Stimulated activated naive CD4-positive, alpha-beta T cell (primary cell): ENCODE data around the gene BBS7.

ENCODE experiments used
- DNase-seq, 6 experiments: peaks; one replicate each; lab custom pipeline; 2025; lab: John Stamatoyannopoulos, UW

BBS7 gene

DNA sequence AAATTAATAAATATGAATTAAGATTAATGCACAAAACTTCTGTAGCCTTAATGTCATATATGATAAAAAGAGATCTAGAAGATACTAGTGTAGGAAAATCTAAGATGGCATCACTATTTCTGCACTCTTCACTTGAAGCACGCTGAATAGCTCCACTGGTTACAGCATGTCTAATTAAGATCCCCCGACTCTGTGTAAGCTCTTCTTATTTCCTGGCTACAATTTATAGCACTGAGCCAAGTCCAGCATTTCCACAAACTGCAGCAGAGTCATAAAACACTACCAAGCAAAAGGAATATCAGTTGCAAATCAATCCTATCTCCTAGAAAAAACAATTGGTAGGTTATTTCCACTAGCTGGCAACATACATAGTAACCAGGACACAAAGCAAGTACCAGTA lies 45.3 kb downstream of the BBS7 start:
- DNase-seq: no peak

DNA sequence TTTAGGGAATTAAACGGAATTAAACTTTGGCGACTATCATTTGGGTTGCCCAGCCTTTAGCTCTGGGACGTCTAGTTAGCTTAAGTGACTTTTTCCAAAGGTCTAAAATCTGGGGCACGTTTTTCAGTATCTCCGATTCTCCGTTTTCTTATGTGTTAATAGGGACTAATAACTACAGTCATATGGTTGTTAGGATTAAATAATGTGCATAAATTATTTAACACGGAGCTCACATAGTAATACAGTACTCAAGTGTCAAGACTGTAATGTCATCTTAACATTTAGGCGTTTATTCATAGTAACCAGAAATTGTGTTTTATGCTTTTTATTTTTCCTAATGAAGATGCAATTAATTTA lies 46.1 kb downstream of the BBS7 start:
- no peak for DNase-seq

GRCh38 chr4:121823505-121824170 lies 46.6 kb downstream of the BBS7 start, which contains the start of gene CCNA2:
Gene CCNA2, minus strand, starts transcription at chr4:121823883. Its CDS starts 255 bp downstream, at chr4:121823628.
- peak; percentile 91 to 94 (median 92) for DNase-seq

- peak in 2 of 6 experiments; percentile 5 to 29 for DNase-seq
Observed at GRCh38 chr4:121822796-121823504, 47.3 kb downstream of the BBS7 start.

GRCh38 chr4:121822047-121822446 lies 48.2 kb downstream of the BBS7 start:
- no peak for DNase-seq

DNA sequence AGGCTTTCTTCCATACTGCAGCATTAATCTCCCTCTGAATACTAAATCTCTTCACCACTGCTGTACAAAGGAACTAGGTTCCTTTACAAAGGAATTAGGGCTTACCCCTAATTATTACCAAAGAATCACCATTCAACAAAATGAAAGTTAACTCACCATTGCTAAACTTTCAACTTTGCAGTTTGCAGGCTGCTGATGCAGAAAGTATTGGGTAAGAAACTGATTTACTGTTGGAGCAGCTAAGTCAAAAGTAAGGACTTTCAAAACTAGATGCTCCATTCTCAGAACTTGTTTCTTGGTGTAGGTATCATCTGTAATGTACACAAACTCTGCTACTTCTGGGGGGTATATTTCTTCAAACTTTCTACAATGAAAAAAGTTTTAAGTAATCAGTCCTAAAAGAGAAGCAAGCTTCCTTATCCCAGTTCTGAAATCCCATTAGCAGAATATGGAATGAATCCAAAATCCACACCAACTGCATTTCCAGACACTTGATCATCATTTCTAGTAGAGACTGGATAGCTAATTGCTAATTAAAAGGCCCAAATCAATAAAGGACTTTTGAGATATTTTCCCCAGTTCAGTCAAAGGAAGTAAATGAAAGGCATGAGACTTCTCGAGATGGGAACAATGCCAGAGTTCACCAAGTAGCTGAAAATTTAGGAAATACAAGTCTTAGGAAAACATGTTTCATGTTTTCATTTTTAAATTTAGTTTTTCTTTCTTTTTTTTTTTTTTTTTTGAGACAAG lies 50.9 kb downstream of the BBS7 start:
- no peak for DNase-seq

- no peak for DNase-seq
Observed at GRCh38 chr4:121818215-121818614, 52.1 kb downstream of the BBS7 start.

DNA sequence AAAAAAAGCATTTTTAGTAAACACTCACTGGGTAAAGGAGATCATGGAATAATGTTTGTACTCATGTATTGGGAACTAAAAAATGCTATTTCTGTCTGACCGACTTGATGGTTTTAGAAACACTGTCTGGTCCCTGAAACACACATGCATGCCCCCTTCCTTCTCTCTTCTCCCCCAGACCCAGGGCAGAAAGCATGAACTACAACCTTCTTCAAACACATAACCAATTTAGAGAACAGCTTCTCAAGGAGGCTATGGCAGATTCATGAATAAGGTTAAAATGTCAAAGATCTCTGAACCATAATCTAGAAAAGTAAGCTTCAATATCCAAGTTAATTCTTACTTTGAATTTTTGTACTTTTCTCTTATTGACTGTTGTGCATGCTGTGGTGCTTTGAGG lies 52.6 kb downstream of the BBS7 start:
- no peak for DNase-seq

DNA sequence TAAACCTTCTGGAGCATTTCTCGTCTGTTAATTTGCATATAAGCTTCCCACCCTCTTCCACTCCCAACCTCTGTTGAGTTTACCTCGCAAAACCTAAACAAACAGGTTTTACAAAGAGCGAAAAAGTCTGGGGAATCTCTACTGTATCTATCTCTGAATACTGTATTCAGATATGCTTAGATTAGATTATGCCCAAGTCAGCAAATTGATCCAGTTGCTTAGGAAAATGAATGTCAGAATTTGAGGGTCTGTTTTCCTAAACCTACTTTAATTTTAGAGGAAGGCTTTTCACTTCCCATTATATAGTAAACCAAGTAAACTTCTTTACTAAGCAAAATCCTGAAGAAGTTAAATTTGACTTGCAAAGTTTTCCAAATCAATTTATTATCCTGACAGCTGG lies 53.3 kb downstream of the BBS7 start:
- DNase-seq: no peak

DNA sequence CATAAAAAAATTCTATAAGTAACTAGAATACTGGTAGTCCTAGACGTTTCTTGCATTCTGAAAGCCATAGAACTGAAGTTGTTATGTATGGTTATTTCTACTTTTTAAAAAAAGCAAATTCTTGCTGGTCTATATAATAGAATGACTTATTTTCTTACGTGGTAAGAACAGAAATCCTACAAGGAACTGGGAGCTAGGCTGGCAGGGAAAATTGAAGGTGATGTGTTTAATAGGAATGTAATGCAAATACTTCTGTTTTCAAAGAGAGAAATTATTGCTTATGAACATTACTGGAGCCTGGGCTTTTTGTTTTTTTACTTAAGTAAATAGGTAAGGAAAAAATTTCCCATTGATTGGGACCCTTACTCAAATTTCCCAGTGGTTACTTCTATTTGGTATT lies 55.5 kb downstream of the BBS7 start:
- DNase-seq: no peak

- no peak for DNase-seq
Observed at GRCh38 chr4:121811122-121811521, 59.2 kb downstream of the BBS7 start.

GRCh38 chr4:121806411-121806810 lies 63.9 kb downstream of the BBS7 start:
- DNase-seq: no peak

- no peak for DNase-seq
Observed at GRCh38 chr4:121801715-121802075, 68.6 kb downstream of the BBS7 start.

DNA sequence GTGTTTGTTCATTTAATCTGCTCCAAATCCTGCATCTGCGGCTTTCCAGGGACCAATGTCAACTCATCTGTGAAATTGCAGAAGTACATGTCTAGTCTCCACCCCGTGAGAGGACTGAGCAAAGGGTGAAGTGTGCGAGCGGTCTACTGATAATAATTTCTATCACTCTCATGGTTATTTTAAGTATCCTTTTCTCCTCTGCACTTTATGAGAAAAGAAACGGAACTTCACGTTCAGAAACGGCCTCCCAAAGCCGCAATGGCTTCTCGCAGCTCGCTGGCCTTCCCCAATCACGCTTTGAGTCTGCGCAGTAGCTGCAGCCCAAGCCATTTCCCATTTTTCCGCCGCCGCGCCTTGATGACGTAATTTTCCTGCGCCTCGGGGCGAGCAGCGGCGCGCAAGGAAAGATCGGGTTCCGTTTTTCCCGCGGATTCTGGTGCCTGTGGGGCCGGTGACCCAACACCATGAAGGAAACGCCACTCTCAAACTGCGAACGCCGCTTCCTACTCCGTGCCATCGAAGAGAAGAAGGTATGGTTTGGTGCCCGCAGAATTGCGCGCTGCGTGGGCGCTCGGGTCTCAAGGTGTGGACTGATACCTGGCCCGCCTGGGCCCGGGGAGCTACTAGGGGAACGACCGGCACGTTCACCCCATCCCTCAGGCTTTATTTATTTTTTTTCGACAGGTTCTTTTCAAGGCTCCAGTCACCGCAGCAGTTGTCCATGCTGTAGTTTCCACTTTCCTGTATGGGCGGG lies 69.1 kb downstream of the BBS7 start, which contains the start of gene EXOSC9:
Gene EXOSC9, plus strand, starts transcription at position 363 of the 754 bp plus-strand sequence. Its CDS starts 102 bp downstream, at position 465.
- DNase-seq: peak; percentile 85 to 95 (median 91)

GRCh38 chr4:121800638-121800960 lies 69.7 kb downstream of the BBS7 start:
- no peak for DNase-seq

- peak in 1 of 6 experiments; percentile 23 for DNase-seq
Observed at GRCh38 chr4:121799867-121800501, 70.3 kb downstream of the BBS7 start.

DNA sequence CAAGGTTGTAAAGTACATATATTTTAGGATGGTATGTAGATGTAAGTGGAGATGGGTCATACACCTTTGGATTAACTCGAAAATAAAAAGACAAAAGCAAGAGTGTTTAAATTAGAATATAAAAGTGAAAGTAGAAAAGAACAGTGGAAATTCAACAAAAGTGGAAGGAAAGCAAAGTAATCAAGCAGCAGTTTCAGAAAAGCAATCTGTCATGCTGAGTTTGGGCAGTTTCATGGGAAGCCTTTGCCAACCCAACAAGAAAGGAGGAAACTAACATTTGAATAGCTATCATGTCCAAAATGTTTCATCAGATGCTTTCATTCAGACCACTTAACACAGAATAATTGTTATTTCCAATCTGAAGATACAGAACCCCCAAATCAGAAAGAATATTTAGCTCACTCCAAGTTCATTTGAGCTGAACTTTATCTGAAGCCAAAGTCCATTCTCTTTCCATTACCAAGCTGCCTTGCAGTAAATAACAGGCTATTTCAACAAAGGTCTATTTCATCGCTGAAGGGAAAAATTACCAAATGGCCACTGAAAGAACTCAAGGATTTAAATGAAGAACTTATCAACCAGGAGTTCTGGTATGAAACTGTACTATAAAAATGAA lies 71.0 kb downstream of the BBS7 start:
- no peak for DNase-seq

- DNase-seq: no peak
Observed at GRCh38 chr4:121796283-121796682, 74.0 kb downstream of the BBS7 start.

DNA sequence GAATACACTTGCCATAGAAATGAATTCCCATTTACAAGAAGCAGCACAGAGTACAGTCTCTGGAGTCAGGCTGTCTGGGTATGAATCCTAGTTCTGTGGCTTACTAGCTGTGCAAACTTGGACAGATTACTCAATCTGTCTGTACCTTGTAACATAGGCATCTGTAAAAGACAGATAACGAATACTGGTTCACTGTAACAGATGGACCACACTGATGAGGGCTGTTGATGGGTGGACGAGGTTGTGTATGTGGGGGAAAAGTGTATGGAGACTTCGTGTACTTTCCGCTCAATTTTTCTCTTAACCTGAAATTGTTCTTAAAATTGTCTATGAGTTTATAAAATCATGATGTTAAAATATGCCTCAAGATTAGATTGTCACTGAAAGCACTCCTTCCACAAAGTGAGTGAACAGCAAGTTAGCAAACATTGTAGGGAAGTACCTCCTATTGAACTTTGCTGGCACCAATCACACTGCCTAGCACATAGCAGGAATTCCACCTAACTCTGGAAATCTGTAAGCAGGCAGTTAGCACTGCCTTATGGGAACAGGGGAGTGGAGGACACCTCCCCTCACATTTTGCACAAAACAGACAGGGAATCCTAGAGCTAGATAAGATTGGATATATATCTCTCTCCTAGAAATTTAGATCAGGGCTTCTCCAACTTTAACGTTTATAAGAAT lies 75.6 kb downstream of the BBS7 start:
- no peak for DNase-seq

DNA sequence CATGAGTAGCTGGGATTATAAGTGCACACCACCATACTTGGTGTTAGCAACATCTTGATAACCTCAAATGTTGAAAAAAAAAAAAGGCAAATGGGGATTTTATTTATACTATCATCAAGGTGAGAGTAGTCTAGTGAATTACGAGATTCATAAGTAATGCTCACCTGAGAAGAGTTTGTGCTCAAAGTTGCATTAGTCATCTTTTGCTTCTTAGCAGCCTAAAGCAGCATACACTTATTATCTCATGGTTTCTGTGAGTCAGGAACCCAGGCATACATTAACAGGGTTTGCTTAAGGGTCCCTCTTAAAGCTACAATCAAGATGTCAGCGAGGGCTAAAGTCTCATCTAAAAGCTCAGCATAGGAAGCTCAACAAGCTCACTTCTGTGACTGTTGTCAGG lies 77.3 kb downstream of the BBS7 start:
- DNase-seq: no peak

DNA sequence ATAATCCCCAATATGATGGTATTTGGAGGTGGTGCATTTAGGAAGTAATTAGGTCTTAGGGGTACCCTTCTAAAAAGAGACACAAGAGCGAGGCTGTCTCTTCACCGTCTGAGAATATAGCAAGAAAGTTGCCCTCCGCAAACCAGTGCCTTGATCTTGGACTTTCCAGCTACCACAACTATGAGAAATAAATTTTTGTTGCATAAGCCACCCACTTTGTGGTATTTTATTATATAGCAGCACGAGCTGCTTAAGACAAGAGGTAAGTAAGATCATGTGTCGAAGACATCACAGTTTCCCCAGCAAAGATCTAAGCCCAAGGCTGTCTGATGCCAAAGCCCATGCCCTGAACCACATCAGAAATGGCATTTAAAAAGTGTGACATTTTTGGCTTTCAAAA lies 78.8 kb downstream of the BBS7 start:
- no peak for DNase-seq
